Neural cell (in vitro differentiated cells): ENCODE data around the gene RIN3. TPM values are rescaled to one million over a fixed set of nuclear protein-coding genes. Genes with fewer than 3 reads are reported as not detected.

ENCODE experiments used
- H2AFZ ChIP-seq: fragments of 200-600, 300-800 bp; sonication (generic), shearing (Covaris generic); 2 replicates; pipeline ENCODE4 v1.6.0; 2014; ENCODE audit warnings: low read depth, mild to moderate bottlenecking, antibody characterized with exemption, low read length, moderate library complexity
- H3F3A ChIP-seq: fragments of 200-600 bp; shearing (Covaris generic); 2 replicates; pipeline ENCODE4 v1.6.1; 2016; ENCODE audit warnings: mild to moderate bottlenecking, moderate library complexity, mixed read lengths, antibody characterized with exemption, low read length; ENCODE audit not compliant: insufficient read depth, poor library complexity, severe bottlenecking
- H3K27ac ChIP-seq: fragments of 200-600, 300-800 bp; sonication (generic), shearing (Covaris generic); 2 replicates; pipeline ENCODE4 v1.5.1; 2014; ENCODE audit warnings: mild to moderate bottlenecking, low read length, moderate library complexity
- H3K27me3 ChIP-seq: fragments of 300-800, 200-600 bp; sonication (generic), shearing (Covaris generic); 2 replicates; pipeline ENCODE4 v1.6.0; 2014; ENCODE audit warnings: mild to moderate bottlenecking, low read depth, low read length, moderate library complexity; ENCODE audit not compliant: insufficient read depth
- H3K36me3 ChIP-seq: fragments of 300-800, 200-600 bp; sonication (generic), shearing (Covaris generic); 2 replicates; pipeline ENCODE4 v1.5.1; 2014; ENCODE audit warnings: mild to moderate bottlenecking, antibody characterized with exemption, low read length, moderate library complexity; ENCODE audit not compliant: insufficient read depth
- H3K4me2 ChIP-seq: fragments of 300-800, 200-600 bp; sonication (generic), shearing (Covaris generic); 2 replicates; pipeline ENCODE4 v1.6.0; 2014; ENCODE audit warnings: mild to moderate bottlenecking, low read length
- H3K4me3 ChIP-seq: fragments of 300-800, 200-600 bp; sonication (generic), shearing (Covaris generic); 2 replicates; pipeline ENCODE4 v1.5.1; 2014; ENCODE audit warnings: mild to moderate bottlenecking, low read length, moderate library complexity
- H3K79me2 ChIP-seq: fragments of 200-600 bp; shearing (Covaris generic); replicated peaks from 2 replicates; pipeline ENCODE4 v1.6.0; 2014; ENCODE audit warnings: mild to moderate bottlenecking, low read length, moderate library complexity; ENCODE audit not compliant: insufficient read depth
- H3K9ac ChIP-seq: fragments of 300-800, 200-600 bp; sonication (generic), shearing (Covaris generic); 2 replicates; pipeline ENCODE4 v1.6.1; 2016; ENCODE audit warnings: mild to moderate bottlenecking, low read length, mixed read lengths
- H3K9me2 ChIP-seq: fragments of 200-600 bp; shearing (Covaris generic); 2 replicates; pipeline ENCODE4 v1.6.1; 2016; ENCODE audit warnings: mild to moderate bottlenecking, low read length, mixed read lengths; ENCODE audit not compliant: insufficient read depth
- H3K9me3 ChIP-seq: fragments of 200-600, 300-800 bp; sonication (generic), shearing (Covaris generic); 2 replicates; pipeline ENCODE4 v1.6.1; 2016; ENCODE audit warnings: mild to moderate bottlenecking, mixed run types, low read length, moderate library complexity, mixed read lengths
- H4K20me1 ChIP-seq: fragments of 200-600 bp; shearing (Covaris generic); 2 replicates; pipeline ENCODE4 v1.6.1; 2016; ENCODE audit warnings: mild to moderate bottlenecking, mixed run types; ENCODE audit not compliant: insufficient read depth
- CTCF ChIP-seq: fragments of 450-650 bp; IDR thresholded peaks from 2 replicates; pipeline ENCODE4 v1.5.1; 2014; ENCODE audit warnings: antibody characterized with exemption, mild to moderate bottlenecking, moderate library complexity; ENCODE audit not compliant: poor library complexity, severe bottlenecking
- EP300 ChIP-seq: fragments of 450-650 bp; conservative IDR thresholded peaks from 2 replicates; pipeline ENCODE4 v1.6.1; 2014; ENCODE audit warnings: antibody characterized with exemption, mild to moderate bottlenecking, moderate library complexity; ENCODE audit not compliant: poor library complexity, severe bottlenecking
- EZH2 ChIP-seq: fragments of 200-600, 300-800 bp; shearing (Covaris generic), sonication (generic); IDR thresholded peaks from 2 replicates; pipeline ENCODE4 v1.6.1; 2014; ENCODE audit warnings: antibody characterized with exemption, low read length, borderline replicate concordance, mild to moderate bottlenecking; ENCODE audit not compliant: insufficient read depth, poor library complexity, severe bottlenecking
- MXI1 ChIP-seq: fragments of 450-650 bp; conservative IDR thresholded peaks from 2 replicates; pipeline ENCODE4 v1.6.1; 2014; ENCODE audit warnings: antibody characterized with exemption, mild to moderate bottlenecking; ENCODE audit not compliant: poor library complexity, severe bottlenecking
- POLR2AphosphoS5 ChIP-seq: IDR thresholded peaks from 2 replicates; pipeline ENCODE4 v1.6.1; 2012
- RAD21 ChIP-seq: fragments of 450-650 bp; conservative IDR thresholded peaks from 2 replicates; pipeline ENCODE4 v1.6.1; 2014; ENCODE audit warnings: antibody characterized with exemption, mild to moderate bottlenecking, moderate library complexity
- REST ChIP-seq: IDR thresholded peaks from 2 replicates; pipeline ENCODE4 v1.6.1; 2012; ENCODE audit warnings: borderline replicate concordance
- SMC3 ChIP-seq: fragments of 450-650 bp; conservative IDR thresholded peaks from 2 replicates; pipeline ENCODE4 v1.6.1; 2014; ENCODE audit warnings: antibody characterized with exemption, mild to moderate bottlenecking, moderate library complexity; ENCODE audit not compliant: poor library complexity
- TAF1 ChIP-seq: IDR thresholded peaks from 2 replicates; pipeline ENCODE4 v1.6.1; 2012; ENCODE audit warnings: low read depth
- polyA plus RNA-seq: library from polyadenylated mRNA; depleted of rRNA; stranded (reverse); fragments of >200 nt; gene quantifications from 2 replicates; pipeline ENCODE4 v1.2.3, GENCODE V29; 2014

RIN3 gene
- polyA plus RNA-seq, 1 donor from 2014 or later, result not detected

GRCh38 chr14:92710001-92710341 lies 196.4 kb downstream of the RIN3 start:
- H3K79me2 ChIP-seq, result no peaks in the 10 kb centered on the region
- H3K27me3 ChIP-seq, result no peaks in the 10 kb centered on the region
- H4K20me1 ChIP-seq, result no peaks in the 10 kb centered on the region
- H3K4me2 ChIP-seq, result no peak overlapping the region
- H2AFZ ChIP-seq, result no peak overlapping the region
- no peak overlapping the region for H3K4me3 ChIP-seq
- TF ChIP-seq SMC3 (no peak), CTCF (no peak), EZH2 (no peak), POLR2AphosphoS5 (no peak), EP300 (no peak), MXI1 (no peak), TAF1 (no peak)
- no peak overlapping the region for H3K27ac ChIP-seq
- no peaks in the 10 kb centered on the region for H3F3A ChIP-seq
- no peaks in the 10 kb centered on the region for H3K36me3 ChIP-seq
- no peak overlapping the region for H3K9ac ChIP-seq
- no peaks in the 10 kb centered on the region for H3K9me2 ChIP-seq
- H3K9me3 ChIP-seq, result no peaks in the 10 kb centered on the region

GRCh38 chr14:92711976-92712653 lies 198.5 kb downstream of the RIN3 start:
- no peak for TF ChIP-seq CTCF
- TF ChIP-seq REST, result no peak
- no peak for TF ChIP-seq TAF1
- no peak for TF ChIP-seq MXI1
- no peak for TF ChIP-seq EP300
- no peak for TF ChIP-seq RAD21
- no peak for TF ChIP-seq SMC3
- Histone ChIP-seq H3K4me2 (no peak overlapping the region), H3K9me3 (no peaks in the 10 kb centered on the region), H4K20me1 (no peaks in the 10 kb centered on the region), H3K4me3 (no peak overlapping the region), H3K9ac (no peak overlapping the region), H2AFZ (no peak overlapping the region), H3K36me3 (no peaks in the 10 kb centered on the region), H3K27ac (no peak overlapping the region), H3K27me3 (no peaks in the 10 kb centered on the region), H3K9me2 (no peaks in the 10 kb centered on the region), H3K79me2 (no peaks in the 10 kb centered on the region), H3F3A (no peaks in the 10 kb centered on the region)
